HUES48 (cell line): ENCODE data around the gene GDF10.

Experiments used
- H3K27ac ChIP-seq: one replicate; pipeline ENCODE4 v1.7.0; 2013; ENCODE audit warnings: low read depth, low read length, inconsistent platforms
- H3K27me3 ChIP-seq: 2 replicates; pipeline ENCODE4 v1.6.1; 2013; ENCODE audit warnings: mild to moderate bottlenecking, low read length; ENCODE audit not compliant: control insufficient read depth, insufficient read depth
- H3K36me3 ChIP-seq: 2 replicates; pipeline ENCODE4 v1.6.1; 2013; ENCODE audit warnings: low read length; ENCODE audit not compliant: control insufficient read depth, insufficient read depth
- H3K4me1 ChIP-seq: 2 replicates; pipeline ENCODE4 v1.6.1; 2013; ENCODE audit warnings: mild to moderate bottlenecking, low read length; ENCODE audit not compliant: control insufficient read depth, insufficient read depth
- H3K4me3 ChIP-seq: 2 replicates; pipeline ENCODE4 v1.5.1; 2013; ENCODE audit warnings: mild to moderate bottlenecking, low read depth, low read length
- H3K9ac ChIP-seq: 2 replicates; pipeline ENCODE4 v1.6.1; 2013; ENCODE audit warnings: mild to moderate bottlenecking, low read depth, low read length, moderate library complexity
- H3K9me3 ChIP-seq: 2 replicates; pipeline ENCODE4 v1.6.1; 2013; ENCODE audit warnings: low read length; ENCODE audit not compliant: control insufficient read depth, insufficient read depth

The GDF10 gene

GRCh38 chr10:47258921-47259320, 41.1 kb upstream of the GDF10 start:
- no peak overlapping the region for H3K4me3 ChIP-seq
- H3K27me3 ChIP-seq, result no peaks in the 10 kb centered on the region
- H3K9ac ChIP-seq, result no peak overlapping the region
- H3K36me3 ChIP-seq, result no peaks in the 10 kb centered on the region
- no peaks in the 10 kb centered on the region for H3K4me1 ChIP-seq
- H3K9me3 ChIP-seq, result no peaks in the 10 kb centered on the region
- no peak overlapping the region for H3K27ac ChIP-seq

- H3K4me1 ChIP-seq, result no peaks in the 10 kb centered on the region
- H3K9ac ChIP-seq, result no peak overlapping the region
- H3K27ac ChIP-seq, result no peak overlapping the region
- H3K27me3 ChIP-seq, result no peaks in the 10 kb centered on the region
- H3K36me3 ChIP-seq, result no peaks in the 10 kb centered on the region
- no peak overlapping the region for H3K4me3 ChIP-seq
- no peaks in the 10 kb centered on the region for H3K9me3 ChIP-seq
Observed at GRCh38 chr10:47259466-47259865, 40.5 kb upstream of the GDF10 start.

DNA sequence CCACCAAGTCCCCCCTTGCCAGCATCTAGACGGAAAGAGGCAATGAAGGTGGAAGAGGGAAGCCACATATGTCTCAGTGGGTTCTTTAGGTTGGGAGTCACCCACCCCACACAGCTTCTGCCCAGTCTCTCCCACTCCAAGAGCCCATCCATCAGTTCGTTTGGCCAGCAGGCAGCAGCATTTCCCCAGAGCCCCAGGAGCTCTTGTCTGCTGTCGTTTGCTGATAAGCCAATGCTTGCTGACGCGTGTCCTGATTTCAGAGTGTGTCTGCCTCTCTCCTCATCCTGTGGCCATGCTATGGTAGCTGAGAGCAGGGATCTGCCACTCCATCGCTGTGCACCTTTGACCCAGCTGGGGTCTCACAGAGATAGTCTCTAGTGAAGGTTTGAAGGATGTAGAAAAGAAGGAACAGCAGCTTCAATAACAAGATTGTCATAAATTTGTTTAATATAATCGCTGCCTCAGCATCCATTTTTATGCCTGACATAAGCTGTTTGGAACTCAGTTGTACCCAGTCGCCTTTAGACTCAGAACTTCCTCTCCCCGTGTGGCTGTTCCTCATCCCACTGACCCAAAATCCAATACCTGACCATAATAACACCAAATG, 39.4 kb upstream of the GDF10 start:
- Histone ChIP-seq H3K4me1 (no peaks in the 10 kb centered on the region), H3K9ac (no peak overlapping the region), H3K4me3 (no peak overlapping the region), H3K9me3 (no peaks in the 10 kb centered on the region; the same call in 1 of the 2 replicates), H3K27me3 (no peaks in the 10 kb centered on the region), H3K36me3 (no peaks in the 10 kb centered on the region), H3K27ac (no peak overlapping the region)

DNA sequence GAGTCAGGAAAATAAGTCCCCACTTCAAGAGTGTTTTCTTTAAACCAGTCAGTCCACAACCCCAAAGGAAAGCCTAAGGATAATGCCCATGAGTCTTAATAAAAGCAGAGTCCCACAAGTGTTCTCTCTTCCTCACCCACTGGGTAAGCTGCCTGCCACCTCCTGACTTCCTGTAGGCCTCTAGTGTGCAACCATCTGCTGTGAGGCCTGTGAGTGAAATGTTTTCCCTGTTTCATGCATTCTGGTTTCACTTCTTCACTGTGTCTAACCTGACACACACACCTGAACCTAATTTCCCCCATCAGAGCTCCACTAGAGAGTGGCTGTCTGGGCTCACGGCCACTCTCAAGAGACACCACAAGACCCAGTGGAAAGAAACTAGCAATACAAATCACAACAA, 38.9 kb upstream of the GDF10 start:
- no peak overlapping the region for H3K4me3 ChIP-seq
- H3K9ac ChIP-seq, result no peak overlapping the region
- no peaks in the 10 kb centered on the region for H3K36me3 ChIP-seq
- no peak overlapping the region for H3K27ac ChIP-seq
- no peaks in the 10 kb centered on the region for H3K4me1 ChIP-seq
- no peaks in the 10 kb centered on the region; the same call in 1 of the 2 replicates for H3K9me3 ChIP-seq
- no peaks in the 10 kb centered on the region for H3K27me3 ChIP-seq

DNA sequence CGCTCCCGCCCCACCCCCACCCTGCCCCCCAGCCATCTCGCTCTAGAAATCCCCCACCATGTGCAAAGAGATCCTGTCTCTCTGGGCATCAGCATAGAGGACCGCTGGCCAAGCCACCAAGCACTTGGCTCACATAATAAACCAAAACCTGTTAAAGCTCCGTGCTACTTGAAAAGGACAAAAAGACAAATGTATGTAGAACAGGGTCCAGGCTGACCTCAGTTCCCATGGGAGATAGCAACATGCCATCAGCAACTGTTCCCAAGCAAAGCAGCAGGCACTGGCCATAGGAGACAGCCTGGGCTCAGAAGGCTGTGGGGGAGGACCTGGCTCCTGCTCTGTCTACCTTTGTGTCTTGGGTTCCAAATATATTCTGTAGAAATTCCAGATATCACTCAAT, 38.4 kb upstream of the GDF10 start:
- Histone ChIP-seq H3K27me3 (no peaks in the 10 kb centered on the region), H3K27ac (no peak overlapping the region), H3K4me3 (no peak overlapping the region), H3K36me3 (no peaks in the 10 kb centered on the region), H3K9me3 (no peaks in the 10 kb centered on the region; the same call in 1 of the 2 replicates), H3K9ac (no peak overlapping the region), H3K4me1 (no peaks in the 10 kb centered on the region)

- Histone ChIP-seq H3K27ac (no peak overlapping the region), H3K4me1 (no peaks in the 10 kb centered on the region), H3K36me3 (no peaks in the 10 kb centered on the region), H3K27me3 (no peaks in the 10 kb centered on the region), H3K9me3 (no peaks in the 10 kb centered on the region; the same call in 1 of the 2 replicates), H3K4me3 (no peak overlapping the region), H3K9ac (no peak overlapping the region)
Observed at GRCh38 chr10:47262606-47263533, 37.1 kb upstream of the GDF10 start.

GRCh38 chr10:47264797-47265281, 35.2 kb upstream of the GDF10 start:
- Histone ChIP-seq H3K9me3 (no peaks in the 10 kb centered on the region; the same call in 1 of the 2 replicates), H3K4me3 (no peak overlapping the region), H3K9ac (no peak overlapping the region), H3K27me3 (no peaks in the 10 kb centered on the region), H3K36me3 (no peaks in the 10 kb centered on the region), H3K4me1 (no peaks in the 10 kb centered on the region), H3K27ac (no peak overlapping the region)

DNA sequence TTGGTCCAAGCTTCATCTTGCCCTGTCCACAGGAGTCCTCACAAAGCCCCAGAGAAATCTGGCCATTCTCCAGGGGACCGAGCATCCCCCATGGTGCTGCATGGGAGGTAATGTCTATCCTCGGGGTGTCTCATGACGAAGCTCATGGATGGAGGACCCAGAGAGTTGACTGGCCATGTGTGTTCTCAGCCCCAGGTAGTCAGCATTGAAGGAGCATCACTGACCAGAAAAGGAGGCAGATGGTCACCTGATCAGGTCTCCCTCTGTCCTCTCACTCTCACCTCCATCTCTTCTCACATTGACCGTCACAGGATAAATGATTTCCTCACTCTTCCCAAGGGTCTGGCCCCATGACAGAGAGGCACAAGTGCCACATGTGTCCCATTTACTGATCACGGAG, 33.4 kb upstream of the GDF10 start:
- no peaks in the 10 kb centered on the region for H3K27me3 ChIP-seq
- no peaks in the 10 kb centered on the region; the same call in 1 of the 2 replicates for H3K9me3 ChIP-seq
- no peak overlapping the region for H3K9ac ChIP-seq
- H3K4me1 ChIP-seq, result no peaks in the 10 kb centered on the region
- H3K4me3 ChIP-seq, result no peak overlapping the region
- H3K36me3 ChIP-seq, result no peaks in the 10 kb centered on the region
- no peak overlapping the region for H3K27ac ChIP-seq

DNA sequence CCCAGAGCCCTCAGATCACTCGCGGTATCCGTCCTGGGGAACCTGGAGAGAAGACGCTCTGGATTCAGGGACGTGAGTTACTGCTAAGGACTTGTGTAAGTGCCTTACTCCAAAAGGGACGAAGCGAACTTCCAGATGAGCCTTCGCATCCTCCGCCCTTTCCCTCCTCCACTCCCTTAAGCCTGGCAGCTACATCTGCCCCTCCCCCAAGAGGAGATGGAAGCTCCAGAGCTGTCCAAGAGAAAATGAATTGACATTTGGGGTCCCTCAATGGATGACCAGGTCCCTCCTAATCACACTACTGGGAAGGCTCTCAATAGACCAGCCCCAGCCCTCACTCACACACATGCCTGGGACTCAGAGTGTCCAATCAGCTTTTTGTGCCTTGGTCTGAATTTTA, 31.3 kb upstream of the GDF10 start:
- Histone ChIP-seq H3K4me3 (no peak overlapping the region), H3K9ac (no peak overlapping the region), H3K36me3 (no peaks in the 10 kb centered on the region), H3K4me1 (no peaks in the 10 kb centered on the region), H3K27ac (no peak overlapping the region), H3K9me3 (no peaks in the 10 kb centered on the region; the same call in none of the 2 replicates), H3K27me3 (no peaks in the 10 kb centered on the region)

GRCh38 chr10:47269294-47269693, 30.7 kb upstream of the GDF10 start:
- no peaks in the 10 kb centered on the region for H3K36me3 ChIP-seq
- no peak overlapping the region for H3K9ac ChIP-seq
- no peaks in the 10 kb centered on the region; the same call in none of the 2 replicates for H3K9me3 ChIP-seq
- no peak overlapping the region for H3K27ac ChIP-seq
- no peaks in the 10 kb centered on the region for H3K27me3 ChIP-seq
- H3K4me3 ChIP-seq, result no peak overlapping the region
- no peaks in the 10 kb centered on the region for H3K4me1 ChIP-seq

- no peak overlapping the region for H3K27ac ChIP-seq
Observed at GRCh38 chr10:47276071-47276470, 23.9 kb upstream of the GDF10 start.

More at GRCh38 chr10:47276071-47276470, 23.9 kb upstream of the GDF10 start:
- Histone ChIP-seq H3K9ac (no peak overlapping the region), H3K36me3 (no peaks in the 10 kb centered on the region), H3K9me3 (no peaks in the 10 kb centered on the region; the same call in 1 of the 2 replicates), H3K4me3 (no peak overlapping the region), H3K27me3 (no peaks in the 10 kb centered on the region), H3K4me1 (no peaks in the 10 kb centered on the region)
